Nucleus accumbens (tissue), 56 donors: ENCODE data around the gene MAP3K6.

ENCODE experiments used
- DNase-seq, 56 donors: peaks; one replicate each; lab custom pipeline; 2025; lab: John Stamatoyannopoulos, UW

The MAP3K6 gene

GRCh38 chr1:27307874-27308598, 58.7 kb downstream of the MAP3K6 start:
- DNase-seq: no peak

- DNase-seq: no peak
These were observed 59.6 kb downstream of the MAP3K6 start for GRCh38 chr1:27306892-27307761.

- no peak for DNase-seq
These were observed 60.7 kb downstream of the MAP3K6 start for GRCh38 chr1:27306071-27306470.
